Ishikawa (cell line): ENCODE results near the gene STPG3.

Experiments used
- CEBPB ChIP-seq: IDR thresholded peaks from 2 replicates; pipeline ENCODE4 v1.6.1; 2012
- CREB1 ChIP-seq: IDR thresholded peaks from 2 replicates; pipeline ENCODE4 v1.6.1; 2012; ENCODE audit warnings: low read depth
- EP300 ChIP-seq: IDR thresholded peaks from 2 replicates; pipeline ENCODE4 v1.6.1; 2012; ENCODE audit warnings: borderline replicate concordance
- FOXM1 ChIP-seq: IDR thresholded peaks from 2 replicates; pipeline ENCODE4 v1.6.1; 2012; ENCODE audit warnings: low read depth, borderline replicate concordance
- MAX ChIP-seq: IDR thresholded peaks from 2 replicates; pipeline ENCODE4 v1.6.1; 2012
- NFIC ChIP-seq: IDR thresholded peaks from 2 replicates; pipeline ENCODE4 v1.6.1; 2012
- RAD21 ChIP-seq: IDR thresholded peaks from 2 replicates; pipeline ENCODE4 v1.6.1; 2012; ENCODE audit warnings: low read depth
- TCF12 ChIP-seq: IDR thresholded peaks from 2 replicates; pipeline ENCODE4 v1.6.1; 2012; ENCODE audit warnings: low read depth
- YY1 ChIP-seq: IDR thresholded peaks from 2 replicates; pipeline ENCODE4 v1.6.1; 2012; ENCODE audit warnings: low read depth

DNA sequence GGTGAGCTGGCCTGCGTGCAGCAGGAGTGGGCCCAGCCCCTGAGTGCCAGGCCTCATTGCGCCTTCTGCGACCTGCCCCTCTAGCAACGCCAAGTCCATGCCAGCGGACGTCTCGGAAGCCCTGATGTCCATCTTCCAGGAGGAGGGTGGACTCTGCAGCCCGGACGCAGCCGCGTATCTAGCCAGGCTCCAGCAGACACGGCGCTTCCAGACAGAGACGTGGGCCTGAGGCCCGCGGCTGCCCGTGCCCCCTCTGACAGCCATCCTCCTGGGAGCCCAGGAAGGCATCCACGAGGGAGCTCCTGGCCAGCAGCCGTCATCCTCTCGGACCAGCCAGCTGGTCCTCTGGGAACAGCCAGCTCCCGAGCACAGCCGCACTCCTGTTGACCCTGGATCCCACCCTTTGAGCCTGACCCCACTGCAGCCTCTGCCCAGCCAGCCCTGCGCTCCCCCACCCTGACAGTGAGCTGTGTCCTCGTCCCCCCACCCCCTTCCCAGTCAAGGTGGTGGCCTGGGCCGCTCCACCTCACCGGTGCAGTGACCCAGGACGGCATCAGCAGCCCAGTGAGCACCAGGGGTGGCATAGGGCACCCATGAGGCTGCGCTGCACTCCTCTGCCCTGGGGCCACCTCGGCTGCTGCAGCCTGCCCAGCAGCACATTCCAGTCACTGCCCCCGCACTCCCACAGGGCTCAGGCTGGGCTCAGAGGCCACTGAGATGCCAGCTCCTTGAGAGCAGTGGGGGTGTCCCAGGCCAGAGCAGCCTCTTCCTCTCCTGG lies 34.7 kb upstream of the STPG3 start:
- TF ChIP-seq TCF12 (no peak), MAX (no peak), CREB1 (no peak), YY1 (no peak), RAD21 (no peak), NFIC (no peak), EP300 (no peak), CEBPB (no peak), FOXM1 (no peak)
